HepG2 (cell line): ENCODE data around the gene SPTAN1. TPM values are rescaled to one million over a fixed set of nuclear protein-coding genes. Genes with fewer than 3 reads are reported as not detected.

ENCODE experiments used
- BHLHE40 ChIP-seq: IDR thresholded peaks from 2 replicates; pipeline ENCODE4 v1.6.1; 2011; ENCODE audit warnings: low read length, improper control_type of control experiment
- BORCS8-MEF2B ChIP-seq: sonication (generic); formaldehyde crosslinking; IDR thresholded peaks from 2 replicates; pipeline ENCODE4 v1.8.0; 2022; ENCODE audit warnings: mild to moderate bottlenecking, missing genetic modification reagents
- CCDC6 ChIP-seq: sonication (generic); formaldehyde crosslinking; IDR thresholded peaks from 2 replicates; pipeline ENCODE4 v1.8.1; 2022; ENCODE audit warnings: mild to moderate bottlenecking, missing genetic modification reagents, moderate library complexity
- DNMT3B ChIP-seq: conservative IDR thresholded peaks from 2 replicates; pipeline ENCODE4 v1.6.1; 2016; ENCODE audit warnings: missing biosample characterization, control low read depth
- HMGXB4 ChIP-seq, 2 experiments: sonication (generic) in 1 of 2; formaldehyde crosslinking in 1 of 2; IDR thresholded peaks; 2 replicates each; pipeline versions ENCODE4 v1.4.0 to v1.6.1; 2018 to 2020; ENCODE audit warnings: missing genetic modification reagents in 2 of 2, borderline replicate concordance in 1 of 2, low read depth in 1 of 2, mild to moderate bottlenecking in 1 of 2, missing biosample characterization in 1 of 2
- HNF1A ChIP-seq, 2 experiments: sonication (generic) in 1 of 2; formaldehyde crosslinking in 1 of 2; IDR thresholded peaks; 2 replicates each; pipeline versions ENCODE4 v1.4.0 to v1.6.1; 2016 to 2020; ENCODE audit warnings: borderline replicate concordance in 1 of 2, low read depth in 1 of 2, mild to moderate bottlenecking in 1 of 2, missing genetic modification reagents in 1 of 2
- LCORL ChIP-seq, 2 experiments: fragments of 450-650 bp in 1 of 2; sonication (generic) in 1 of 2; formaldehyde crosslinking in 1 of 2; IDR thresholded peaks; 2 replicates each; pipeline versions ENCODE4 v1.5.0 to v1.6.1; 2017 to 2020; ENCODE audit warnings: antibody characterized with exemption in 1 of 2, missing genetic modification reagents in 1 of 2
- MAZ ChIP-seq, 2 experiments: sonication (generic) in 1 of 2; formaldehyde crosslinking in 1 of 2; IDR thresholded peaks; 2 replicates each; pipeline versions ENCODE4 v1.5.0 to v1.6.1; 2012 to 2020; ENCODE audit warnings: low read depth in 2 of 2, mild to moderate bottlenecking in 2 of 2, borderline replicate concordance in 1 of 2, improper control_type of control experiment in 1 of 2, low read length in 1 of 2, missing genetic modification reagents in 1 of 2, moderate library complexity in 1 of 2
- PHF20 ChIP-seq: sonication (generic); formaldehyde crosslinking; IDR thresholded peaks from 2 replicates; pipeline ENCODE4 v1.5.0; 2020; ENCODE audit warnings: mild to moderate bottlenecking, missing genetic modification reagents
- RFXAP ChIP-seq: sonication (generic); formaldehyde crosslinking; IDR thresholded peaks from 2 replicates; pipeline ENCODE4 v1.4.0; 2020; ENCODE audit warnings: missing genetic modification reagents, borderline replicate concordance
- SOX13 ChIP-seq, 3 experiments: fragments of 450-650 bp in 1 of 3; sonication (generic) in 1 of 3; formaldehyde crosslinking in 1 of 3; IDR thresholded peaks in 2 of 3; conservative IDR thresholded peaks in 1 of 3; 2 replicates each; pipeline versions ENCODE4 v1.5.0 to v1.6.1; 2016 to 2020; ENCODE audit warnings: antibody characterized with exemption in 1 of 3, mild to moderate bottlenecking in 1 of 3, missing compliant biosample characterization in 1 of 3, missing genetic modification reagents in 1 of 3, moderate library complexity in 1 of 3
- TEAD3 ChIP-seq: optimal IDR thresholded peaks from 2 replicates; pipeline ENCODE3; 2016; ENCODE audit warnings: borderline replicate concordance
- TMF1 ChIP-seq: sonication (generic); formaldehyde crosslinking; IDR thresholded peaks from 2 replicates; pipeline ENCODE4 v1.8.1; 2022; ENCODE audit warnings: low read depth, missing genetic modification reagents
- ZBTB42 ChIP-seq: sonication (generic); formaldehyde crosslinking; IDR thresholded peaks from 2 replicates; pipeline ENCODE4 v1.5.0; 2020; ENCODE audit warnings: mild to moderate bottlenecking, missing genetic modification reagents
- ZNF207 ChIP-seq: fragments of 450-650 bp; IDR thresholded peaks from 2 replicates; pipeline ENCODE4 v1.6.1; 2016; ENCODE audit warnings: antibody characterized with exemption, borderline replicate concordance
- ZNF766 ChIP-seq: sonication (generic); formaldehyde crosslinking; IDR thresholded peaks from 2 replicates; pipeline ENCODE4 v1.5.0; 2020; ENCODE audit warnings: missing genetic modification reagents, borderline replicate concordance
- ZSCAN20 ChIP-seq: sonication (generic); formaldehyde crosslinking; IDR thresholded peaks from 2 replicates; pipeline ENCODE4 v1.4.0; 2020; ENCODE audit warnings: missing genetic modification reagents, mild to moderate bottlenecking, borderline replicate concordance
- ZSCAN31 ChIP-seq: sonication (generic); formaldehyde crosslinking; IDR thresholded peaks from 2 replicates; pipeline ENCODE4 v1.5.0; 2020; ENCODE audit warnings: low read depth, mild to moderate bottlenecking, missing genetic modification reagents
- polyA plus RNA-seq, 8 experiments: library from polyadenylated mRNA; depleted of rRNA in 3 of 8; stranded (reverse) in 7 of 8; unstranded in 1 of 8; fragments of >200 nt; fragmentation: Illumina TruSeq in 4 of 8; extraction: Trizol in 4 of 8; gene quantifications; 2 replicates each; pipeline versions ENCODE4 v1.2.1 to v1.2.3, GENCODE V29; 2011 to 2016; ENCODE audit warnings: low read depth in 4 of 8, missing spikeins in 1 of 8, mixed read lengths in 1 of 8; ENCODE audit not compliant: insufficient read depth in 1 of 8
- total RNA-seq, 5 experiments: library from RNA; depleted of rRNA; stranded (reverse); fragments of >200 nt; fragmentation: Illumina TruSeq; extraction: Trizol; gene quantifications; 2 replicates each; pipeline ENCODE4 v1.2.3, GENCODE V29; 2016; ENCODE audit warnings: low read depth in 1 of 5

Gene SPTAN1
- total and polyA plus RNA-seq, 2 of the 13 experiments (the other 11 are each of a cell fraction or from before 2014, with no cell fraction given) = 106 to 111 TPM

DNA sequence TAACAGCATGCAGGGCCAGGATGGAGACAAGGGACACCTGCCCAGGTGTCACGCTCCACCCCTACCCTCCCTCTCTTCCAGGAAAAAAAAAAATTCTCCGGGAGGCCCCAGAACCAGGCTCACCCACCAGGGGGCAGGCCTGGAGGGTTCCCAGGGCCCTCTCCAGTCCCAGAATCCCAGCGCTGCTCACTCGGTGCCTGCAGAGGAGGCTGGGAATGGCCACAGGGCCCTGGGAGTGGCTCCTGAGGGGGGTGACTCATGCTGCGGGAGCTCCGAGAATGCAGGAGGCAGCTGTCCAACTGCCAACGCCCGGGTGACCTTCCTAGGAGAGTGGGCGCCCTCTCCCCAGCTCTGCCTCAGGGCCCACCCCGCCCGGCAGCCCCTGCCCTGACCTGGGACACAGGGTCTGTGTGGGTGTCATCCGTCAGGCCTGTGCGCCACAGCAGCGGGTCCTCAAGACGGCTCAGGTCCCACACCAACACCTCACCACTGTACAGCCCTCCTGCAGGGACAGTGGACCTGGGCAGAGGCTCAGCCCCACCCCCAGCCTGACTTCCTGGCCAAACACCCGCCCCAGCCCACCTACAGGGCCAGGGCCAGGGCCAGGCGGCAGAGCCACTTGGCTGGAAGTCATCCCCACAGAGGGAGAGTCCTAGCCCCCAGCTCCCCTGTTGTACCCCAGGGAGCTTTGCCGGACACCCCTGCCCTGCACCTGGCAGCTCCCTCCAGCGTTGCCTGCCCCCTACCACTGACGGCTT lies 83.1 kb downstream of the SPTAN1 start (continued):
- TF ChIP-seq HNF1A (IDR thresholded peaks at IDR 0.05; ENCODE audit: low read depth) = no peak
- 0 out of 2 replicates have a peak, but pooled peaks have one; percentile 11 for TF ChIP-seq HNF1A (CRISPR knock-in tag; IDR thresholded peaks at IDR 0.05; ENCODE audit: borderline replicate concordance)
- TF ChIP-seq ZNF766 (CRISPR knock-in tag) = 0 out of 2 replicates have a peak, but pooled peaks have one; percentile 32
- TF ChIP-seq MAZ (IDR thresholded peaks at IDR 0.05; ENCODE audit: borderline replicate concordance, low read depth, low read length) = peak; percentile 51; the same call in 1 of the 2 replicates
- TF ChIP-seq MAZ (CRISPR knock-in tag; IDR thresholded peaks at IDR 0.05; ENCODE audit: low read depth) = no peak; the same call in 1 of the 2 replicates
- no peak for TF ChIP-seq SOX13 (IDR thresholded peaks at IDR 0.05)
- peak in 1 of 2 experiments; percentile 38; a peak in 1 of 4 replicates for TF ChIP-seq SOX13 (CRISPR knock-in tag; conservative IDR thresholded peaks at IDR 0.05 in 1 of 2, IDR thresholded peaks at IDR 0.05 in 1 of 2)
- TF ChIP-seq DNMT3B (CRISPR knock-in tag) = no peak
- 0 out of 2 replicates have a peak, but pooled peaks have one; percentile 27 for TF ChIP-seq TMF1 (CRISPR knock-in tag)
- peak in 1 of 2 experiments; percentile 39; a peak in 1 of 4 replicates for TF ChIP-seq HMGXB4 (CRISPR knock-in tag; IDR thresholded peaks at IDR 0.05; ENCODE audit: borderline replicate concordance in 1 of 2, low read depth in 1 of 2)
- TF ChIP-seq PHF20 (CRISPR knock-in tag) = peak; percentile 34; the same call in 1 of the 2 replicates
- TF ChIP-seq BHLHE40 = 0 out of 2 replicates have a peak, but pooled peaks have one; percentile 2
- 0 out of 2 replicates have a peak, but pooled peaks have one; percentile 45 for TF ChIP-seq ZSCAN31 (CRISPR knock-in tag)
- TF ChIP-seq ZBTB42 = peak; percentile 58; the same call in 1 of the 2 replicates
- 0 out of 2 replicates have a peak, but pooled peaks have one; percentile 17 for TF ChIP-seq RFXAP (CRISPR knock-in tag)
- TF ChIP-seq CCDC6 (CRISPR knock-in tag) = peak; percentile 77; the same call in 1 of the 2 replicates
- no peak for TF ChIP-seq LCORL (IDR thresholded peaks at IDR 0.05)
- peak; percentile 89 for TF ChIP-seq LCORL (CRISPR knock-in tag; IDR thresholded peaks at IDR 0.05)
- no peak for TF ChIP-seq ZNF207
- TF ChIP-seq TEAD3 (CRISPR knock-in tag) = peak; percentile 95
- TF ChIP-seq BORCS8-MEF2B (CRISPR knock-in tag) = peak; percentile 13; the same call in 1 of the 2 replicates
- 0 out of 2 replicates have a peak, but pooled peaks have one; percentile 19 for TF ChIP-seq ZSCAN20 (CRISPR knock-in tag)
